Measurements from ENCODE around the gene NELL1.

Gene NELL1

DNA sequence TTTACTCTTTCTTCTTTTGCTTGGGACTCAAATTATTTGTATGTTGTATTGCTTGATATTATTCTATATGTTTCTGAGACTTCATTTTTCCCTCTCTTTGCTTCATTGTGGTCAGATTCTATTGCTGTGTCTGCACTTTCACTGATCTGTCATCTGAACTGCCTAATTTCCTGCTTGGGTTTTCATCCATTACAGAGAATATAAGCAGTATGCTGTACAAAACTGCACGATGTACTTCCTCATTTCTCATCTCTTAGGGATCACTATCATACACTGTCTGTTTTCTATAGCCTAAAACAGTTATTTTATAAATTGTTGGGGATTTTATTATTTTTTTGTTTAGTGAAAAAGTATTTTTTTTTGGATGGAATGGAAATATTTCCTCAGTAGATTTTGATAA, 786.8 kb downstream of the NELL1 start:
- no peak for FAIRE-seq

DNA sequence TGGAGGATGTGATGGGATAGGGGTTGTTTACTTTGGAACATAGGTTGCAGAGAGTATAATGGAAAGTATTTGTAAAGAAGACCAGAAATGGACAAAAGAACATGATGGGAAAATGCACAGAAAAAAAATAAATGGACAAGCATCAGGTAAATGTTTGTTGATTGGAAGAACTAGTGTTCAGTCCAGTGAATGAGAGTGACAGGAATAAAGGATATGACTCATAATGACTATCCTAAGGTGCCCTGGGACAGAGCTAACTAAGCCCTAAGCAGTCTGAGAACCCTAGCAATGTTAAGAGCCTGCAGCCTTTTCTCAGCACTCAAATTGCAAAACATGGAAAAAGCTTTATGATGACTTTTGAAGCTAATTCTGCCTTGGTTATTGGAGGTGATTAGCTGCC, 790.7 kb downstream of the NELL1 start:
- no peak for FAIRE-seq

DNA sequence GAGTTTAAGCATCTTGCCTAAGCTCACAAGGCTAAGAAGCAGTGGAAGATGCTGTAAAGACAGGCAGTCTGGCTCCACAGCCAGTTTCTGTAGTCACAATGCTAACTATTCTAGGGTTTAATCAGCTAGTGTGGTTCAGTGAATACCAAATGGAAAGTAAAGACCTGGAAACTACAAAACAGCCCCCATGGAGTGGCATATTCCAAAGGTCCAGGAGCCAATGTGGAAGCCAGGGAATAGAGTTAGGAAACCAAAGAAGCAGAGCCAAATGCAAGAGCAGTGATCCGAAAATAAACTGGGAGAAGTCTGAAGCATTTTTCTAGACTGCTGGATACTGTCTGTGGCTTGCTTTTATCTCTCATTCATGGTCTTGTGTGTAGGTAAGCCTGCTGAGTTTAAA, 792.3 kb downstream of the NELL1 start:
- FAIRE-seq, result no peak

DNA sequence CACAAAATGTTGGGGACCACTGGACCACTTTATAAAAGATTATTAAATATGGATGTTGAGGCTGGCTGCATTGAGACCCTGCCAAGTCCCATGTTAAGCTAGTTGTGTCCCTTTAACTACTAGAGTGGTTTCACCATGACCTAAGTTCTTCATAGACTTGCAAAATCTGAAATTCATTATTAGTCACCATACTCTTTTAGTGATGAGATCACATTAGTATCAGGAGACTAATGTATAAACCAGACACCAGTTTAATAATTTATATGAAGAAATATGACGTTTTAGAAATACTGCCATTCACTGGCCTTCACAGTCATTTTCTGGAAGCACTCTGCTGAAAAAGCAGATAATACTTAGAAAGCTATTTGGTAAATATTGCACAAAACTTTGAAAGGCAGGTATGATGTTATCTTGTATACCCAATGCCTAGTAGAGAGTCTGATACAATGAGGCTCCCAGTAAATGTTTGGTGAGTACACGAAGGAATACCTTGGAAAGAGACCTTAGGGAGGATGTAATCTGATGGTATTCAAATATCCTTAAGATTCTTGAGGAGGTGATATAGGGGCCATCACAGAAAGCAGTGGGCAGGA, 795.3 kb downstream of the NELL1 start:
- FAIRE-seq, result no peak

DNA sequence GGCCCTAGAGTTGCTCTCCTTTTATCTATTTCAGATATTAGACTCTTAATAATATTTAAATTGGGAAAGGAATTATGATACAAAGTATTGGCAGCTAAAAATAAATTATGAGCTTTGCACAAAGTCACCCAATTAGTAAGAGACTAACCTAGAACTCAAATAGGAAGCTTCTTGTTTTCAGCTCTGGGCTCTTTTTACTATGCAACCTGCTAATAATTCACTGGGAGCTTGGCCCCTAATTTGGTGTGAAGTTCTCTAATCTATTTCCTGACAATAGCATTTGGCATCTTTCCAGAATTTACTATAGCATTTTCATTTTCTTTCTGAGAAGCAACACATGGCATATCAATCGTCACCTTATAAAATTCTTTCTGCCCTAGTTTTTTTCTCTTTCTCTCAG, 795.8 kb downstream of the NELL1 start:
- no peak for FAIRE-seq

DNA sequence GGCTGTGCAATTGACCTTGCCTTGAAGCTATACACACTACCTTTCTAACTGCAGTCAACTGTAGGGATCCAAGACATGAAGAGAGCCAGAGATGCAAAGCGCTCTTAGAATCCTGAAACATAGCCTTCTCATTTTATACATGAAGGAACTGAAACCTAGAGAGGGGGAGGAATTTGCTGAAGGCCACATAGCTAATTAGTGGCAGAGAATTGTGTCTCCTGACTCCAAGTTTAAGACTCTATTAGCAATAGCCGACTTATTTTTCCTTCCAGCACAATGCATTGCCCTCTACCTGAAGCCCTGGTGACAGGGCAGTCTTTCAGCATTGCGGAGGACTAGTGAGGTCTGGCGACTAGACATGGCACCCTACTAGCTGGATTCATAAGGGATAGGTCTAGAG, 796.5 kb downstream of the NELL1 start:
- no peak for FAIRE-seq

DNA sequence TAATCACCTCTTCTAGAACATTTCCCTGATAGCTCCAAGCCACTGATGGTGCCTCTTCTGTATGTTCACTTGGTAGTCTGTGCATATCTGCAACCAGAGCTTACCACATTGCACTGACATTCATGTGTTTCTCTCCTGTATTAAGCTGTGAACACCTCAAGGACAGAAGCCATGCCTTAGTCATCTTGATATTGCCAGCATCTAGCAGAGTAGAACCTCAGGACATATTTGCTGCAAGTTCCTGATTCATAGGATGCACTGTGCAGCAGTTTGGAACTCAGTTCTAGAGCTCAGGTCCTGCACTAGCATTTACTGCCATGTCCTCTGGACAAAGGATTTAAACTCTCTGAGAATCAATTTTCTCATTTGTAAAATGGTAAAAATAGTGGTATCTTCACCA, 801.1 kb downstream of the NELL1 start:
- no peak for FAIRE-seq

DNA sequence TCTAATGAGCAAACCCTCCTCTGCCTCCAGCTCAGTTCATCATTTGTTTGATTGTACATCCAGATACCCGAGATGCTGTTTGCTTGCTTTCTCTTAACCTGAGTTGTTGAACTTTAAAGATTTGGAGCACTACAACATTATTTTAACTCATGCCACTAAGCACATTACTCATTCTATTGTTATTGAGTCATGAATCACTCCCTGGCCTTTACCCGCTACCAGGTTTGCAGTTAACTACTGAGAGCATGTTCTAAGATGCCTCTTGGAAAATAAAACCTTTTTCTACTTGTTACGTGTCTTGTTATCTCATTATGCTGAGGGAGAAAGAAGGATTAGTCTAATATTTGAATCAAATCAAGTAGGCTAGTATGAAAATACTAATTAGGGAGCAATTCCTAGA, 802.9 kb downstream of the NELL1 start:
- no peak for FAIRE-seq

DNA sequence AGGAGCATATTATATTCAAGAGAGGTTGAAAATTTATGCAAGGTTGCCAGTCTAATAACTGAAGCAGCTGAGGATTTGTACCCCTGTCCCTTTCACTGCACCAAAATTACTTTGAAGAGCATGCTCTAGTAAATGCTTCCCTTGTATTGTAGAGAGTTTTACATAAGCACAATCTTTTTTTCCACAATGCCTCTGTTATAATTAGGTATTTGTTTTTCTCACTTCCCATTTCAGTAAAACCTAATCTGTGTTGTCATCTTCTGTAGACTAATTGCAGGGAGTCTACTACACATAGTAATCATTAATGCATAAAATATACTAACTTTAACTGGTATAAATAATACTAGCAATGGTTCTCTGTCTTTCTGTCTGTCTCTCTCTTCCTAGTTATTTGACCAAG, 805.1 kb downstream of the NELL1 start:
- FAIRE-seq, result no peak

DNA sequence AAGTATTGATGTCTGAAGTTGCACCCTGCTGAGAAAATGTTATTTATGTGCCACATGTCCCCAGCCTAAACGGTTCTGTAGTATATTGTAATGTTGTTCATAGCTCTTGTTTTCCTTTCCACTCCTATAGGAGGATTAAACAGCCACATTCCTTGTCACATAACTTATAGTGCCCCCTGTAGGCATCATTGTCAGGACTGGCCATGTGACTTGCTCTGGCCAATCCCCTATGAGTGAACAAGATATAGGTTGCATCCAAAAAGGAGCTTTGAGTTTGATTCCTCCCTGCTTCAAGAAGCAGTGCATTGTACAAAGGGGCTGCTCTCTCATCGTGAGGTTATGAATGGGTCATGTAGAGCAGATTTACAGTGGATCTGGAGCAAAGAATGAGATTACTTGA, 805.9 kb downstream of the NELL1 start:
- no peak for FAIRE-seq

DNA sequence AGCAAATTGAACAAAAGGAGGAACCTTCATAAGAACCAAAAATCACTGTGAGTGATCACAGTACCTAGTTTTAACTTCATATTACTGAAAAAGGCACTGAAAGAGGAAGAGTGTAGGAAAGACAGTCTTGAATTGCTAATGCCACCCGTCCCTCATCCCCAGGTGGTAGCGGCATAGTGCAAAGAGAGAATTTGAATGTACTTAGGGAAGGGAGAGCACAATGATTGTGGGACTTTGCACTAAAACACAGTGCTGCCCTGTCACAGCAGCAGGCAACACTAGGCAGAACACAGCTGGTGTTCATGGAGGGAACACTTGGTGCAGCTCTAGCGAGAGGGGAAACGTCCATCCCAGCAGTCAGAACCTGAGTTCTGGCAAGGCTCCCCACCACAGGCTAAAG, 807.2 kb downstream of the NELL1 start:
- FAIRE-seq, result no peak

DNA sequence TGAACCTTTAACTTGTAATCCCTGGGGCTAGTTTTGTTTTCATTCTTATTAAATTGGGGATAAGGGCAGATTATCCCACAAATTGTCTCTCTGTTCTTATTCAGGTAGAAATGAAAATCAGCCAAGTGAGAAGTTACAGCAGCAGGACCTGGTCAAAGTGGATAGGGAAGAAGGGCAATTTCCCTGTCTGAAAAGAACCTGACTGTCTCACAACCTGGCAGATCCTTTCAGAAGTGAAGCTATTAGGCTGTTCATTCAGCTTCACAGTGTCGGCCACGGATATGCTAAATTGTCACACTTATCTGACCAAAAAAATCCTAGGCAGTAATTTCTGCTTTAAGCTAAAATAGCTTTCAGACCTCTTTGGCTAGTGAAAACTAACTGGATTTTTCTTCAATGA, 810.9 kb downstream of the NELL1 start:
- no peak for FAIRE-seq

DNA sequence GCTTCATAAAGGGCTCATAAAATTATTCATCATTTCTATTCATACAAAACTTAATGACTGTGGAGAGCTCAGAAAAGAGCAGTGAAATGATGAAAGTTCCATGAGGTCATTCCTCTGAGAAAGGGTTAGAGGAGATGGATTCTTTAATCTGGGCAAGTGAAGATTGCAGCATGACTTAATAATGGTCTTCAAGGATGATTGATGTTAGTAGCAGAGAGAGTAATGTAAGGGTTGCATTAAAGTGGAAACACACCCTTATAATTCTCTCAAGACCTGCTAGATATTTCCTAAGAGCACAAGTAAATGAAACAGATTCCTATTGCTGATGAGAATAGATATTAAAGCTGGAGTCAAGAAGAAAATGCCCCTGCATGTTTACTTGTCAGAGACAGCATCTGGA, 811.9 kb downstream of the NELL1 start:
- no peak for FAIRE-seq

DNA sequence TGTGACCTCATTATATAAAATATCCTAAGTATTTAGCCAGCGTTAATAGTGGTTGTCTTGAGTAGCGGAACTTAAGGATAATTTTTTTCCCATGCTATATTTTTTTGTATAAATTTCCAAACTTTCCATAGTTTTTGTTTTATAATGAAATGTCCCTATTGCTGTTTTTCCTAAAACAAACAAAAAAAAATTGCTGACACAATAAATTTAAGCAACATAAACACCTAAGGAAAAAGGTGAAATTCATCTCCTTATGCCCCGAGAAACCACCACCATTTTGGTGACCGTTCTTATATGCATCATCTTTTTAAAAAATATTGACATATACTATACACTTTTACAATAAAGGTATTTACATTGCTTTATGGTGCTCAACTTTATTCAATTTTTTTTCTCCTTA, 814.7 kb downstream of the NELL1 start:
- FAIRE-seq, result no peak

DNA sequence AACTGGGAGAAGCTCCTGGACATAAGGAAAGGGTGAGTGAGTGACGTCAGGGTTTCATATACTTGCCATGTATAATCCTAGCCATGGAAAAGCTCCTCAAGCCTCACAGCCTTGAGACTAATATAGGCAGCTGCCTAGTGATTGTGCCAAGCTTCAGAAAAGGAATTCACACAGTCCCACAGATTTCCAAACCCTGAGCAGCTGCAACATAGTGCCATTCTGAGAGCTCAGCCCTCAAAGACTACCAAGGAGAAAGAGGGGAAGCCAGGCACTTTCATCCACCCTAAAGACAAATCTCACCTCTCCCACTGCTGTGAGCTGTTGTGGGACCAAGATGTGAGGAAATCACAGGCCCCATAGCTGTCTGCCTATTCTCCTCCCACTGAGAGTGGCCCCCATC, 815.6 kb downstream of the NELL1 start:
- FAIRE-seq, result no peak

DNA sequence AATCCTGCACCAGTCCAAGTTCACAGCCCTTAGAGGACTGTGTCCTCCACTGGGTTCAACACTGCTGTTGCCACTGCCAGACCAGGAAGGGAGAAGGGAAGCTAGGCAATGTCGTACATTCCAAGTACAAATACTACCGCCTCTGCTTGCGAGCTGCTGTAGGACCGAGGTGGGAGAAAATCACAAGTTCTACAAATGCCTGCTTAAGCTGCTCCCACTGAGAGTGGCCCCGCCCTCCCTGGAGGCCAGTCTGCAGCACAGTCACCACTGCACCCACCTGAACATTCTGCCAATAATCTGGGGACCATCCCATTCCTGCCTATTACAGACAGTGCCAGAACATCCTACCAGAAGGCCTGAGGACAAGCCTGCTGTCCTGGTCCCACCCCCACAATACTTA, 816.0 kb downstream of the NELL1 start:
- FAIRE-seq, result no peak

DNA sequence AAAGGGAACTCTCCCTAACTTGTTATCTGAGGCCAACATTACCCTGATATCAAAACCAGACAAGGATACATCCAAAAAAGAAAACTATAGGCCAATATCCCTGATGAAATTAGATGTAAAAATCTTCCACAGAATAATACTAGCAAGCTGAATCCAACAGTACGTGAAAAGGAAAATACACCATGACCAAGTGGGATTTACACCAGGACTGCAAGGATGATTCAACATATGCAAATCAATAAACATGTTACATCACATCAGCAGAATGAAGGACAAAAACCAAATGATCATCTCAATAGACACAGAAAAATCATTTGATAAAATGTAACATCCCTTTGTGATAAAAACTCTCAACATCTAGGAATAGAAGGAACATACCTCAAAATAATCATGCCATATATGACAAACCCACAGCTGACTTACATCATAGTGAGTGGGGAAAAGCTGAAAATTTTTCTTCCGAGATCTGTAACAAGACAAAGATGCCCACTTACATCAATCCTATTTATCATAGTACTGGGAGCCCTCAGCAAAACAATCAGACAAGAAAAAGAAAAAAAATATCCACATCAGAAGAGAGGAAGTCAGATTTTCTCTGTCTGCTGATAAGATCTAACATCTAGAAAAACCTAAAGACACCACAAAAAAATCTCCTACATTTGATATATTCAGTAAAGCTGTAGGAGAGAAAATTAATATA, 820.2 kb downstream of the NELL1 start:
- FAIRE-seq, result no peak

DNA sequence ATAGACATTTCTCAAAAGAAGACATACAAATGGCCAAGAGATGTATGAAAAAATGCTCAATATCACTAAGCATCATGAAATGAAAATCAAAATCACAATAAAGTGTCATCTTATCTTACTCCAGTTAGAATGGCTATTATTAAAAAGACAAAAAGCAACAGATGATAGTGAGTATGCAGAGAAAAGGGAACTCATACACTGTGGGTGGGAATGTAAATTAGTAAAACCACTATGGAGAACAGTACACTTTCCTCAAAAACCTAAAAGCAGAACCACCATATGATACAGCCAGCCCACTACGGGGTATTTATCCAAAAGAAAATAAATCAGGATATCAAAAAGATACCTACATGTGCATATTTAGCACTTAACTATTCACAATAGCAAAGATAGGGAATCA, 823.5 kb downstream of the NELL1 start:
- no peak for FAIRE-seq

DNA sequence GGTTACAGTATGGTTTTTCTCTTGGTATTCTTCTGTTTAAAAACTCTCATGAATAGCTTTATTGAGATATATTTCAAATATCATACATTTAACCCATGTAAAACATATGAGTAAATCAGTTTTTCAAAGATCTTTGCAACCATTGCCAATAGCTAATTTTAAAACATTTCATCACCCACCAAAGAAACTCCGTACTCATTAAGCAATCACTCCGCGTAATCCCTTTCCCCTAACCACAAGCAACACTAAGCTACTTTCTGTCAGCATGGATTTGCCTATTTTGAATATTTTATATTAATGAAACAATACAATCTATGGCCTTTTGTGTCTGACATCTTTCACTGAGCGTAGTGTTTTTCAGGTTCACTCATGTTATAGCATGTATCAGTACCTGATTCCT, 825.6 kb downstream of the NELL1 start:
- no peak for FAIRE-seq

DNA sequence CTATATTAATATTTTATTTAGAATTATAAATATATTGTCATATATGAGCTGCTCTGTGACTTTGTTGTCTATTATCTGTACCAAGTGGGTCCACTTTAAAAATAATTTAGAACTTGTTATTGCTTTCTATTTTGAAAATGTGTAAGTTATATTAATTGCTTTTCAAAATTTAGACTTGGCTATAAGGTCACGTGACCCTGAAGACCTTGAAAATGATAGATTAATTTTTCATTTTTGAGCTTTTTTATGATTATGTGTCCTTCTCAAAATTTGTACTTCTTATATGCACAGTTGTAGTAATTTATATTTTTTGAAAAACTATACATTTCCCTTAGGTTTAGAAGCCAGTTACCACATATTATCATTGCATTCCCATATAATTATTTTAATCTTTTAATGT, 826.5 kb downstream of the NELL1 start:
- FAIRE-seq, result no peak

DNA sequence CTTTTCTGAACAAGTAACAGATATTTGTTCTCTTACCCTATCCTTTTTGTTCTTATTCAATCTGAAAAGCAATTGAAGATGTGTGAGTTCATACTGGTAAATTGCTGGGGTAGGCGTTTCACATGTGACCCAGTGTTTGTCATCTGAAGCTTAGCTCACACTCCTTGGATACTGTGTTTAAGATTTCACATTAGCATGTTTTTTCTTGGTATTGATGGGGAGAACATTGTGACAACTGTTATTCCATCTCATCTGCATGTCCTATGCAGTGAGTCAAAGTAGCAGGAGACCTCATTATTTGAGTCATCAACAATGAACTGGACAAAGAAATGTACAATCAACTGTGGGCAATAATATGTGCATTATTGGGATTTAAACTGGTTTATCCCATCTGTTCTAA, 831.9 kb downstream of the NELL1 start:
- no peak for FAIRE-seq

DNA sequence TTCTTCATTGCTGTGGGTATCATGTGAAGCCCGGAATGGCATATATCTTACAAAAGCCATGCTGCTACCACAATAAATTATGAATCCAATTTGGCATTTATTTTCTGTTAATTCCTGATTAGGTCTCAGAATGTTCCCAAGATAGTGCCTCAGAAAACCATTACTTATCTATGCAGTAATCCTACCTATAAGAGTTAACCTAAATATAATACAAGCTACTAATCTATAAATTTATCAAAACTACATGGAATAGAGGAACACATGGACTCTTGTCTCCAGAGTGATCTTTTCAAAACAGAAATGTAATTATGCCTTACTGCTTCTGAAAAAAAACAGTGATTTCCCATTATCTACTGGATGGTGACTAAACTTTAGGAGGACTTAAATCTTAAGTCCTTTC, 835.7 kb downstream of the NELL1 start:
- no peak for FAIRE-seq

DNA sequence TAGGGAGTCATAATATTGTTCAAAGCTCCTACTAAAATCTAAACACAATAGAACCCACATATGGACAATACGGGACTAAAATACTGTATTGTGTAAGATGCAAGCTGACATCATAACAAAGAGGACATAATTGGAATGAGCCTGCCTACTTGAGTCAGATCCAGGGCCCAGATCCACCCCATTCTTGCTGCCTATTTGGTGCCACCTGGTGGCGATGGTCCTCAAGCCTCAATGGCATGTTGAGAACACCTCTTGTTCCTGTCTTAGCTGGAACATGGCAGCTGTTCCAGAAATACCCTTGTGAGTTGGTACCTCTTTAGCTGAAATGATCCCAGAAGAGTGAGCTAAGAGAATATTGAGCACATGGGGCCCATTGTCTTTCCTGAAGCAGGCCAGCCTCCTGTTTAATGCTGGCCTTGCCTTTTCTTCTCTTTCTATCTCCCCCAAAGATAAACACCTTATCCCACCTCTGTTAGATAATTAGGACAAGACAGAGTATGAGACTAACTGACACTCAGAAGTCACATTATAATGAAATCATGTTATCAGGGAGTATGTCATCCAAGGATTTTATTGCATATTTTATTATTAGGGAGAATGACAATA, 842.6 kb downstream of the NELL1 start:
- FAIRE-seq, result no peak

DNA sequence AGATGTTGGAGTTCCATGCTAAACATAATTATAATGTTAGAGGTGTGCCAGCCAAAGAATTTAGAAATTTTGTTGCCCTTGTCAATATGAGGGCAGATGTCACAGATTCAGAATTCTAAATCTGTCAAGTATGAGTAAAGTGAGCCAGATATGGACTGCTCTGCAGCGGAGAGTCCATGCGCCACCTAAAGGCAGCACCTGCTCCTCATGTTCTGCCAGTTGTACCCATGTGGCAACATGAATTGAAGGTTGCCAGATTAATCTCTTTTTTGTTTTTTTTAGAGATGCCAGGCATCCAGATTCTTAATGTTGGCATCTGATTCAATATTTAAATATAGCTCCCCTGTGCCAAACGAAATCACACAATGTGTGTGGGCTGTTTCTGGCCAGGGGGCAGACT, 844.9 kb downstream of the NELL1 start:
- no peak for FAIRE-seq

DNA sequence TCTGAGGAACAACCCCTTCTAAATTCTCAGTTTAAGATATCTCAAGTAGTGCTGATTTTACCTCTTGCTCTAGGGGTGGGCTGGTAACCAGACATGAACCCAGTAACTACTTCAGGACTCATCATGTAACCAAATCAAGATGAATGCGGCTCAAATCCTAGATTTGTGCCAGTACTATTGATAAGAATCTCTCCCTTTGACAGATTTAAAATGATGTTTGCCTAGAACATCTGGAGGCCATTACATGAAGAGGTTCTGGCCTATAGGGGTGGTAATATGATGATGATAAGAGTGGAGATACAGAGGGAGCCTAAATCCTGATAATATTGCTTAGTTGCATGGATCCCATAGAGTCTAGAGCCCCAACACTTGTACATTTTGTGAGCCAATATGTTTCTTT, 850.9 kb downstream of the NELL1 start:
- FAIRE-seq, result no peak
